Coronary artery (tissue), 2 donors: ENCODE data around the gene ATP6V1G2.

Experiments
- DNase-seq: peaks from one replicate; pipeline ENCODE4 v3.0.0-alpha.2; 2017; ENCODE audit warnings: low spot score
- H3K27ac ChIP-seq, 2 donors: fragments of 200-600 bp; sonication (generic); one replicate each; pipeline ENCODE4 v1.5.1; 2016 to 2019
- H3K4me3 ChIP-seq: fragments of 200-600 bp; sonication (generic); 2 replicates; pipeline ENCODE4 v1.5.1; 2016; ENCODE audit warnings: mild to moderate bottlenecking, moderate library complexity
- CTCF ChIP-seq: fragments of 200-600 bp; sonication (generic); IDR thresholded peaks from one replicate; pipeline ENCODE4 v1.5.1; 2019; ENCODE audit warnings: antibody characterized with exemption

Gene ATP6V1G2

GRCh38 chr6:31568537-31568961 is 22.1 kb upstream of the ATP6V1G2 start:
- DNase-seq, result no peak
- Histone ChIP-seq H3K4me3 (no peak overlapping the region), H3K27ac (no peak overlapping the region)
- no peak for TF ChIP-seq CTCF

GRCh38 chr6:31567531-31568370 is 21.3 kb upstream of the ATP6V1G2 start:
- no peak overlapping the region for H3K4me3 ChIP-seq
- no peak for DNase-seq
- TF ChIP-seq CTCF, result no peak
- H3K27ac ChIP-seq, result no peak overlapping the region

- no peak for TF ChIP-seq CTCF
- Histone ChIP-seq H3K27ac (peak overlapping the region in 1 of 2 donors; percentile 70), H3K4me3 (no peak overlapping the region)
- no peak for DNase-seq
Observed at GRCh38 chr6:31560697-31561058, 14.3 kb upstream of the ATP6V1G2 start.

DNA sequence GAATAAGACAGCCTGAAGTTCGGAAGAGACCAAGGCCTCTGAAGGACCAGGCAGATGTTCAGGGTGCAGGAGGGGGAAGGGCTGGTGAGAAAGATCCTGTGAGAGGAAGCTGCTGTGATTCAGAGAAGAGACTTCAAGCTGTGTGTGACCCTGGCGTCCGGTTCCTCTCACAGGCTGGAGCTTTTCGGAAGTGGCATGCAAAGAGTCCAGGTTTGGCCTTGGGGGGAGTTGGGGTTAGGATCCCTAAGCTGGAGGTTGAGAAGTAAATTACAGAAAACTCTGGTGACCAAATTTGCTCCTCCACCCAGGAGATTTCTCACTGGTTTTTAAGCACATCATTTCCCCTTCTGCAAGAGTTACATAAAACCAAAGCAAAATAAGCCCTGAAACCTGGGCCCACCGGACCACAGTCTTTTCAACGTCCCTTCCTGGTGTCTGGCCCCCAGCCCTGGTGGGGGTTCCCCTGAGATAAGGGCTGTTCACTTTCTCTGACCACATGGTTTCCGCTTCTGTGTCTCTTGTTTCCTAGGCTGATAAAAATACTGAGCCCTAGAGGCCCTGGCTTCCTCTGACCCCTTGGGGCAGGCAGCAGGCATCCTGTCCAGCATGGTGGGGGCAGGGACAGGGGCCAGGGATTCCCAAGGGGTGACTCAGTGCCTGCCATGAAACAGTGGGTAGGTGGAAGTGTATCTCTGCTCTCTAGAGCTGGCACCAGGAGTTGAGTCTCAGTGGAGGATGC is 13.7 kb upstream of the ATP6V1G2 start:
- no peak overlapping the region for H3K4me3 ChIP-seq
- no peak for TF ChIP-seq CTCF
- peak overlapping the region in 1 of 2 donors; percentile 70 for H3K27ac ChIP-seq
- no peak for DNase-seq

- TF ChIP-seq CTCF, result no peak
- Histone ChIP-seq H3K4me3 (no peak overlapping the region), H3K27ac (peak overlapping the region in 1 of 2 donors; percentile 70)
- no peak for DNase-seq
Observed at GRCh38 chr6:31559606-31559957, 13.2 kb upstream of the ATP6V1G2 start.

GRCh38 chr6:31558631-31559500 is 12.5 kb upstream of the ATP6V1G2 start:
- TF ChIP-seq CTCF, result no peak
- peak overlapping the region in 1 of 2 donors; percentile 70 for H3K27ac ChIP-seq
- H3K4me3 ChIP-seq, result no peak overlapping the region
- DNase-seq, result no peak
